Kidney (tissue), 14 donors: ENCODE results near the gene TEX264. TPM values are rescaled to one million over a fixed set of nuclear protein-coding genes. Genes with fewer than 3 reads are reported as not detected.

Experiments used
- DNase-seq, 5 donors: peaks; one replicate each; pipeline ENCODE4 v3.0.0-alpha.2; 2013 to 2020
- FAIRE-seq: peaks from 2 replicates; lab custom pipeline; 2012; peaks lifted over from hg19 to GRCh38; lab: Jason Lieb, UNC
- H3K27ac ChIP-seq, 2 donors: one replicate each; pipeline ENCODE4 v1.7.0; 2013; ENCODE audit warnings: low read depth in 2 of 2, low read length in 2 of 2, inconsistent platforms in 1 of 2
- H3K27me3 ChIP-seq: one replicate; pipeline ENCODE4 v1.7.1; 2013; ENCODE audit warnings: low read length, inconsistent platforms; ENCODE audit not compliant: control insufficient read depth, insufficient read depth
- H3K36me3 ChIP-seq, 3 donors: one replicate each; pipeline versions ENCODE4 v1.7.0 to v1.7.1; 2013; ENCODE audit warnings: low read length in 3 of 3, control low read depth in 1 of 3, inconsistent platforms in 1 of 3; ENCODE audit not compliant: insufficient read depth in 3 of 3, control insufficient read depth in 2 of 3
- H3K4me1 ChIP-seq, 3 donors: one replicate each; pipeline versions ENCODE4 v1.7.0 to v1.7.1; 2013; ENCODE audit warnings: low read length in 3 of 3, inconsistent platforms in 1 of 3, low read depth in 1 of 3; ENCODE audit not compliant: control insufficient read depth in 2 of 3, insufficient read depth in 2 of 3
- H3K4me3 ChIP-seq, 3 donors: one replicate each; pipeline versions ENCODE4 v1.7.0 to v1.8.1; 2013; ENCODE audit warnings: low read length in 3 of 3, control low read depth in 1 of 3, inconsistent platforms in 1 of 3
- H3K9ac ChIP-seq, 3 donors: one replicate each; pipeline versions ENCODE4 v1.7.0 to v1.7.1; 2013; ENCODE audit warnings: low read length in 3 of 3, control low read depth in 1 of 3, inconsistent platforms in 1 of 3
- H3K9me3 ChIP-seq, 3 donors: one replicate each; pipeline versions ENCODE4 v1.7.0 to v1.7.1; 2013; ENCODE audit warnings: low read length in 3 of 3, control low read depth in 1 of 3, inconsistent platforms in 1 of 3; ENCODE audit not compliant: control insufficient read depth in 2 of 3, insufficient read depth in 1 of 3
- CTCF ChIP-seq: IDR thresholded peaks from 3 replicates; pipeline ENCODE4 v1.5.1; 2012; ENCODE audit warnings: mild to moderate bottlenecking, moderate library complexity, borderline replicate concordance; ENCODE audit not compliant: insufficient read depth; ENCODE audit errors: extremely low read depth
- intact Hi-C: fragments of 100-400 bp; cut with DNase I; formaldehyde crosslinking; loops from one replicate; pipeline ENCODE4 v1.11.1; 2022
- polyA plus RNA-seq: library from polyadenylated mRNA; stranded (reverse); fragments of 350-450 nt; fragmentation: Illumina TruSeq; extraction: RNeasy Lipid Tissue Mini Kit (QIAGEN cat#74804); gene quantifications from one replicate; pipeline ENCODE4 v1.2.3, GENCODE V29; 2014; ENCODE audit warnings: low read depth, low replicate concordance; ENCODE audit not compliant: insufficient read depth
- total RNA-seq: library from RNA; stranded (reverse); fragmentation: NEBNext Ultra II Directional; extraction: Animal tissue kit (Norgen Biotek cat#: 25700); gene quantifications from one replicate; pipeline ENCODE4 v1.2.1, GENCODE V29; 2021
- donor health status: control.
- donor health status: control.
- donor health status: control.
- donor health status: control.
- donor health status: control.
- donor health status: DM: yes; HTN: yes; CAD: no.
- donor health status: Normal renal cell carcinoma (clear cell type).

Gene TEX264
- total and polyA plus RNA-seq, 2 donors from 2014 or later: 68.0 to 208 TPM

DNA sequence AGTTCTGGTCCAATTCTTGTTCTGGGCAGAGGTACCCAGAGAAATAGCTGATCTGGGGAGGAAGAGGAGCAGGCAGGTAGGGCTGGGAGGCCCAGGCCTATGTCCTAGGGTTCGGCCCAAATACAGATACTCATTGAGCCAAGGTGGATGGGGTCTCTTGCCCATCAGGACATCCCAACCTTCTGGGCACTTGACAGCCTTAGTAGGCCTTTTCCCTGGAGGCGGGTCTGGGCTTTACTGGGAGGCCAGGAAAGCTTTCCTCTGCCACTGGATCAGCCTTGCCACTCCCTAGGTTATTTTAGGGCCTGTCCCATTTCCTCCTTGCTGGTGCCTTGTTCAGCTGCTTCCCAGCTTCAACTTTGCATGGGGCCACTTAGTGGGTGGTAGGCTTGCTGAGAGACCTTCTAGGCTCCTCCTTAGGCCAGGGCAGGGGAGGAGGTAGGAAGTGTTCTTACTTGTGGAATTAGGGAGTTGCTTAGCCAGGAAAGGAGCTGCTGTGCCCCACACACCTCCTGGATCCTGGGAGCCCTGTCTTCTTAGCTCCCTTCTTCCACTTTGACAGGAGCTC is 9.7 kb downstream of the TEX264 start:
- peaks cover 0 to 46% (median 4%) of the 10 kb centered on the region in 3 donors for H3K4me1 ChIP-seq
- no peak for TF ChIP-seq CTCF
- no peak for FAIRE-seq
- DNase-seq: no peak
- H3K36me3 ChIP-seq: peaks cover 0 to 37% (median 15%) of the 10 kb centered on the region in 3 donors
- H3K9ac ChIP-seq: peak overlapping the region in 1 of 3 donors; percentile 5
- H3K9me3 ChIP-seq: no peaks in the 10 kb centered on the region
- no peak overlapping the region for H3K4me3 ChIP-seq
- peak overlapping the region; percentile 7 to 45 for H3K27ac ChIP-seq
- intact Hi-C loops: no loop called here
- no peaks in the 10 kb centered on the region for H3K27me3 ChIP-seq

GRCh38 chr3:51681453-51681852 is 10.4 kb downstream of the TEX264 start:
- no peak overlapping the region for H3K9ac ChIP-seq
- DNase-seq (peak in 1 of 5 donors; percentile 76), FAIRE-seq (no peak)
- H3K36me3 ChIP-seq: peaks cover 0 to 36% (median 17%) of the 10 kb centered on the region in 3 donors
- H3K4me1 ChIP-seq: peaks cover 0 to 49% (median 11%) of the 10 kb centered on the region in 3 donors
- TF ChIP-seq CTCF: no peak
- peak overlapping the region in 1 of 2 donors; percentile 26 for H3K27ac ChIP-seq
- H3K27me3 ChIP-seq: no peaks in the 10 kb centered on the region
- H3K9me3 ChIP-seq: no peaks in the 10 kb centered on the region
- H3K4me3 ChIP-seq: no peak overlapping the region
- intact Hi-C loops: no loop called here

DNA sequence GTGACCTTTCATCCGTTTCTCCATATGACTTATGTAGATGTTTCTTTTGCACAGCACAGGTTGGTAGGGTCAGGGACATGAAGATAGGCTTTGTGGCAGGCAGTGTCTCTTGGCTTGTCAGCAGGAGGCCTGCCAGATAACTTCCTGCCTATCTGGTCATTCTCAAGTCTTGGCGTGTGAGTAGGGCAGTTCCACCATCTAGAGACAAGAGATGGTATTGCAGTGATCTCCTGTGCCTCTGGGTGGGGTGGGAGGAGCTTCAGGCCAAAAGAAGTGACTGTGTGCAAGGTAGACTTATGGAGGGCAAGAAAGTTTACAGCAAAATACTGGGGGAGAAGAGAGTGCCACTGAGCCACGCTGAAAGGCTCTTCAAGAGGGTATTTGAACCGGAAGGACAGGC is 11.0 kb downstream of the TEX264 start:
- peak; percentile 52 to 86 (median 77) for DNase-seq
- peaks cover 0 to 48% (median 13%) of the 10 kb centered on the region in 3 donors for H3K4me1 ChIP-seq
- FAIRE-seq: peak; percentile 71
- H3K4me3 ChIP-seq: no peak overlapping the region
- no peaks in the 10 kb centered on the region for H3K27me3 ChIP-seq
- H3K36me3 ChIP-seq: peaks cover 0 to 31% (median 15%) of the 10 kb centered on the region in 3 donors
- H3K9me3 ChIP-seq: no peaks in the 10 kb centered on the region
- H3K9ac ChIP-seq: no peak overlapping the region
- intact Hi-C loops: no loop called here
- peak overlapping the region in 1 of 2 donors; percentile 26 for H3K27ac ChIP-seq
- peak; percentile 91 for TF ChIP-seq CTCF
